ENCODE results near the gene PRKAR1B.

The PRKAR1B gene

DNA sequence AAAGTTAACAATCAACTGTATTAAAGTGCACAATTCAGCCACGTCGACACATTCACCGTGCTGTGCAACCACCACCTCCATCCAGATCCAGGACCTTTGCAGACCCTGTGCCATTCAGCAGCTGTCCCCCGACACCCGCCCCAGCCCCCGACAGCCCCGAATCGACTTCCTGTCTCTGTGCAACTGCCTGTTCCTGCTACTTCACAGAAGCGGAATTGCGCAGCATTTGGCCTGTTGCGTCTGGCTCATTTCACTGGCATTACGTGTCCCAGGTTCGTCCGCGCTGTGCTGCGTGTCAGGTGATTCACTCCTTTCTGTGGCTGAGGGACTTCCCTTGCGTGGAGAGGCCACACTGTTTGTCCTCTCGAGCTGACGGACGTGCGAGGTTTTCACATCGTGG, 33.8 kb downstream of the PRKAR1B start:
- no peak for DNase-seq (ENCODE audit: low read depth in 2 of 2)

DNA sequence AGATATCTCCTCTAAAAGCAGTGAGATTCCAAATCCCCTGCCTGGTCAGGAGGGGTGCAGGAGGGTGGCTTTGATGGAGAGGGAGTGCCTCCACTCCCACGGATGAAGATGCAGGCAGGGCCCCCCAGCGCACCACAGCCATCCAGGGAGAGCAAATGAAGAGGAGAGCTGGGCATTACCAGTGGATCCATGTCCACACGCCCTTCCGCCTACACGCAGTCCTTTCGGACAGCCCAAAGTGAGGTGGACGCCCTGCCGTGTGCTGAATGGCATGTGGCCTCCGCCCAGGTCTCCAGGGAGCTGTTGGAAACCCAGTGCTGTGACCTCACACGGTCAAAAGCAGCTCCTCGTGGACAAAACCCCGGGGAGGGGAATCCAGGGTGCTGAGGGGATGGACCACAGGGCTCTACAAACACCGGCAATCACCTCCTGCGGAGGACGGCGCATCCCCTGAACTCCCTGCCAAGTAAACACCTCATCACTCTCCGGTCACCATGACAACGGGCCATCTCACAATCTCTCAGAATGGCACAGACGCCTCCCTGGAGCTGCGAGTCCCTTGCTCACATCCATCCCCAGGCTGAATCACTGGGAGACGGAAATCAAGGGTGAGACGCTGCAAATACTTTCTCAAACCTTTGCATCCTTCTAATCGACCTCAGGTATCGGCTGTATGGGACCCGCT, 35.6 kb downstream of the PRKAR1B start:
- DNase-seq (ENCODE audit: low read depth in 2 of 2) = no peak

DNA sequence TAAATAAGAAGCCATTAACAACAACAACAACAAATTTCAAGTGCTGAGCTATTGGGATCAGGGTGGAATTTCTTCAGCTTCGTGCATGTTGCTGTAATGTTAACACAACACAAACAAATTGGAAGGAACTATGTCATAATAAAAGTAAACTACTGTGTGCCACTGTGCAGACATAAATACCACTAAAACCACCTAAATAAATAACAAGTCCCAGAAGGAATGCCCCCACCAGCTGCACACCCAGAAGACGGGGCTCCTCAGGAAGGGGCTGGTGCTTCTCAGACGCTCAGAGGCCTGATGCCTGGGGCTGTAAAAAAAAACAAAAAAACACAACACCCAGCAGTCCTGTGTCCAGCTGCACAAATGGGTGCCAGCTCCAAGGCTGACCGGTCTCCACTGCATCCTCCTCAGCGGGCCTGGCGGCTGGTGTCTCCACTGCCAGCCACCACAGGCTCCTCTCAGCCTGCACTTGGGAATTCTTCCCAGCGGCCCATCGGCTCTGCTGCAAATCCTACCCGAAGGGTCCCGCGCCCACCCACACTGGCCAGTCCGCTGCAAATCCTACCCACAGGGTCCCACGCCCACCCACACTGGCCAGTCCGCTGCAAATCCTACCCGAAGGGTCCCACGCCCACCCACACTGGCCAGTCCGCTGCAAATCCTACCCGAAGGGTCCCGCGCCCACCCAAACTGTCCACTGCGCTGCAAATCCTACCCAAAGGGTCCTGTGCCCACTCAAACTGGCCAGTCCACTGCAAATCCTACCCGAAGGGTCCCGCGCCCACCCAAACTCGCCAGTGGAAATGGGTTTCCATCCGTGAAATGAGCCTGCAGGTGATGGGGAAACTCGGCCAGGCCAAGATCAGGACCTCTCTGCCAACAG, 36.4 kb downstream of the PRKAR1B start:
- DNase-seq (ENCODE audit: low read depth in 2 of 2) = no peak

- no peak for DNase-seq (ENCODE audit: low read depth in 2 of 2)
Observed at GRCh38 chr7:685540-685939, 41.5 kb downstream of the PRKAR1B start.

GRCh38 chr7:684416-684815, 42.7 kb downstream of the PRKAR1B start:
- no peak for DNase-seq (ENCODE audit: low read depth in 2 of 2)

- DNase-seq (ENCODE audit: low read depth in 2 of 2) = no peak
Observed at GRCh38 chr7:683526-684205, 43.4 kb downstream of the PRKAR1B start.

GRCh38 chr7:682810-683209, 44.3 kb downstream of the PRKAR1B start:
- DNase-seq (ENCODE audit: low read depth in 2 of 2) = no peak

- no peak for DNase-seq (ENCODE audit: low read depth in 2 of 2)
Observed at GRCh38 chr7:681551-682307, 45.4 kb downstream of the PRKAR1B start.

DNA sequence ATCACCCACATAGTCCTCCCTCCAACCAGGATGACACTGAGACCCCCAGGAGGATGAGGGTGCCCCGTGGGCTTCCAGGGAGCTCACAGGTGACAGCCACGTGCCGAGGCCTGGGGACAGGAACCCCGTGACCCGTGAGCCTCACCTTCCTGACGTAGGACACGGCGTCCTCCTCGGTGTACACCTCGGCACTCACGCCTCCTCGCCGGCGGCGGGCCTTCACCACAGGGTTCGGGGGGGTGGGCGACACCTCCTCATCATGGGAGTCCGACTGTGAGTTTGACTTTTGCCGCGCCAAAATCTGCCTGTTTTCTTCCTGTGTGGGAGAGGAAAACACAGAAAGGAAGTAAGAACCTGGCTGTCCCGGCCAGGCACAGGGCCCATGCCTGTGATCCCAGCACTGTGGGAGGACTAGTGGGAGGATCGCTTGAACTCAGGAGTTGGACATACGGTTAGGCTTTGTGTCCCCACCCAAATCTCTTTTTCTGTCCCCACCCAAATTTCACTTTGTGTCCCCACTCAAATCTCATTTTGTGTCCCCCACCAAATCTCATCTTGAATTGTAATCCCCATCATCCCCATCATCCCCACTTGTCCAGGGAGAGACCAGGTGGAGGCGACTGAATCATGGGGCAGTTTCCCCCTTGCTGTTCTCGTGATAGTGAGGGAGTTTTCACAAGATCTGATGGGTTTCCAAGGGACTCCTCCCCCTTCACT, 46.5 kb downstream of the PRKAR1B start:
- no peak for DNase-seq (ENCODE audit: low read depth in 2 of 2)

DNA sequence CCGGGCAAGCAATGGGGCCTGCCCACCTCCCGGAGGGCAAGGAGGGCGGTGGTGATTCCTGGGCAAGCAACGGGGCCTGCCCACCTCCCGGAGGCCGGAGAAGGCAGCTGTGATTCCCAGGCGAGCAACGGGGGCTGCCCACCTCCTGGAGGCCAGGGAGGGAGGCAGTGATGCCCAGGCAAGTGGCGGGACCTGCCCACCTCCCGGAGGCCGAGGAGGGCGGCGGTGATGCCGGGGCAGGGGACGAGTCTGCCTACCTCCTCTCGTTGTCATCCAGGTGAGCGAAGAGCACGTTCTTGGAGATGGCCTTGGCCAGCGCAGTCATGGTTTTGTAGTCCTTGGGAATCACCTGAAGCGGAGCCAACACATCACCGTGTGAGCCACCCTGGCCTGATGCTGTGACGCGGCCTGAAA, 50.1 kb downstream of the PRKAR1B start:
- no peak for DNase-seq (ENCODE audit: low read depth in 2 of 2)

- no peak for DNase-seq (ENCODE audit: low read depth in 2 of 2)
Observed at GRCh38 chr7:676246-676971, 50.7 kb downstream of the PRKAR1B start.

- DNase-seq (ENCODE audit: low read depth in 2 of 2) = no peak
Observed at GRCh38 chr7:674454-675410, 52.3 kb downstream of the PRKAR1B start.

DNA sequence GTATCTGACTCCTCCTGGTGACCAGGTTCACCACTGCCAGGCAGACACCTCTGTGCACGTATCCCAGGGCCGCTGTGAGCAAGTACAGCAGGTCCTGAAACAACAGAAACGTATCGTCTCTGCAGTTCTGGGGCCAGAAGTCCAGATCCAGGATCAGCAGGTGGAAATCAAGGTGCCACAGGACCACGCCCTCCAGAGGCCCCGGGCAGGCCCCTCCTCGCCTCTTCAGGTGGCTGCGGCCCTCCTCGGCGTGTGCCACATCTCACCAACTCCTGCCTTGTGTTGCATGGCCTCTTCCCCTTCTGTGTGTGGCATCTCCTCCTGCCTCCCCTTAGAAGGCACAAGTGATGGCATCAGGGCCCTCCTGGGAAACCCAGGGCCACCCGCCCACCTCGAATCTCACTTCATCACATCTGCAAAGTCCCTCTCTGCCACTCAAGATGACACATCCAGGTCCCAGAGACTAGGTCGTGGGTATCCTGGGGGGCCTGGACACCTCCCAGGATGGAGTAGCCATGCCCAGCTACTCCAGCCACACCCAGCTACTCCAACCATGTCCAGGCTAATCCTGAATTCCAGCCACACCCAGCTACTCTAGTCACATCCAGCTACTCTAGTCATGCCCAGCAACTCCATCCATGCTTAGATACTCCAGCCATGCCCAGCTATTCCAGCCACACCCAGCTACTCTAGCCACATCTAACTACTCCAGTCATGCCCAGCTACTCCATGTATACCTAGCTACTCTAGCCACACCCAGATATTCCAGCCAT, 53.2 kb downstream of the PRKAR1B start:
- DNase-seq (ENCODE audit: low read depth in 2 of 2) = no peak

GRCh38 chr7:672891-673290, 54.2 kb downstream of the PRKAR1B start:
- DNase-seq (ENCODE audit: low read depth in 2 of 2) = no peak

GRCh38 chr7:671415-672042, 55.6 kb downstream of the PRKAR1B start:
- no peak for DNase-seq (ENCODE audit: low read depth in 2 of 2)

DNA sequence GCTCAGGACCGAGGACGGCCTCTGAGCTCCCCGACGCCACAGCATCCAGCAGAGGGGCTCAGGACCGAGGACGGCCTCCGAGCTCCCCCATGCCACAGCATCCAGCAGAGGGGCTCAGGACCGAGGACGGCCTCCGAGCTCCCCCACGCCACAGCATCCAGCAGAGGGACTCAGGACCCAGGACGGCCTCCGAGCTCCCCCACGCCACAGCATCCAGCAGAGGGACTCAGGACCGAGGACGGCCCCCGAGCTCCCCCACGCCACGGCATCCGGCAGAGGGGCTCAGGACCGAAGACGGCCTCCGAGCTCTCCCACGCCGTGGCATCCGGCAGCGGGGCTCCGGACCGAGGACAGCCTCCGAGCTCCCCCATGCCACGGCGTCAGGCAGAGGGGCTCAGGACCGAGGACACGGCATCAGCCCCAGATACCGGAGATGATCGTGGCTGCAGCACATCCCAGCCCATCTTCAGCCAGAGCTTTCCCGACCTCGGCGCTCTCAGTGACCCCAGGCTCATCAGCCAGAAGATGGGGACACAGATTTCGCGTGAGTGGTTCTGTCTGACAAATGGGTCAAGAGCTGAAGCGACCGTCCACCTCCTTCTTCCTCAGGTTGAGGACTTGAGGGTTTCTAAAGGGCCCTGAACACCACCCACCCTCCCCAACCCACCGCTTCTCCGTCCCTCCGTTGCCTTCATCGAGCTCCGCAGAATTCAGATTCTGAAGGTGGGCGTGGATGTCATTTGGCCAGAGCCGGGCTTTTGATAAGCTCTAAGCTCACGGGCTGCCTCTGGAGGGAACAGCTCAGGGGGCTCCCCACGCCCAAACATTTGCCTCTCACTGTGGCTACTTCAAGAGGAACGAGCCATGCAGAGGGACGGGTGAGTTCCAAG, 56.3 kb downstream of the PRKAR1B start:
- no peak for DNase-seq (ENCODE audit: low read depth in 2 of 2)

GRCh38 chr7:668958-669357, 58.1 kb downstream of the PRKAR1B start:
- no peak for DNase-seq (ENCODE audit: low read depth in 2 of 2)
